CD4-positive, CD25-positive, alpha-beta regulatory T cell (primary cell): ENCODE measurements around the gene RIOK3. TPM values are rescaled to one million over a fixed set of nuclear protein-coding genes. Genes with fewer than 3 reads are reported as not detected.

Experiments used
- ATAC-seq, 2 donors: fragments of 150-1000 bp; cut with Tn5 transposase; one replicate each; pipeline ENCODE4 v1.10.0; 2021; ENCODE audit warnings: low read depth in 2 of 2, moderate number of reproducible peaks in 2 of 2, moderate library complexity in 1 of 2
- DNase-seq, 3 donors: peaks; one replicate each; pipeline versions ENCODE4 v3.0.0 to v3.0.0-alpha.2; 2012 to 2022; ENCODE audit warnings: mixed read lengths in 1 of 3
- H3K27ac ChIP-seq: one replicate; pipeline ENCODE4 v1.7.0; 2013; ENCODE audit warnings: mild to moderate bottlenecking, low read length; ENCODE audit not compliant: insufficient read depth, poor library complexity, severe bottlenecking
- H3K27me3 ChIP-seq: one replicate; pipeline ENCODE4 v1.7.0; 2013; ENCODE audit warnings: low read length; ENCODE audit not compliant: control insufficient read depth, insufficient read depth
- H3K36me3 ChIP-seq: one replicate; pipeline ENCODE4 v1.7.0; 2013; ENCODE audit warnings: mild to moderate bottlenecking, low read length, moderate library complexity; ENCODE audit not compliant: control insufficient read depth, insufficient read depth
- H3K4me1 ChIP-seq: 2 replicates; pipeline ENCODE4 v1.7.0; 2013; ENCODE audit warnings: mild to moderate bottlenecking, low read length; ENCODE audit not compliant: insufficient read depth, control insufficient read depth, poor library complexity, severe bottlenecking
- H3K4me3 ChIP-seq: one replicate; pipeline ENCODE4 v1.7.0; 2013; ENCODE audit warnings: low read depth, mild to moderate bottlenecking, low read length, moderate library complexity
- H3K9me3 ChIP-seq, 2 experiments: 1 replicate in 1 of 2; 2 replicates in 1 of 2; pipeline ENCODE4 v1.7.0; 2013; ENCODE audit warnings: low read length in 2 of 2, mild to moderate bottlenecking in 1 of 2, moderate library complexity in 1 of 2; ENCODE audit not compliant: control insufficient read depth in 2 of 2
- H3K27ac Mint-ChIP-seq, 3 donors: one replicate each; pipeline ENCODE4 v1.8.0; 2020 to 2022; ENCODE audit warnings: mild to moderate bottlenecking in 3 of 3, mixed read lengths in 3 of 3, moderate library complexity in 2 of 3
- H3K27me3 Mint-ChIP-seq: one replicate; pipeline ENCODE4 v1.8.0; 2022; ENCODE audit warnings: mild to moderate bottlenecking, mixed read lengths
- H3K36me3 Mint-ChIP-seq: one replicate; pipeline ENCODE4 v1.8.0; 2020; ENCODE audit warnings: mixed read lengths
- H3K4me1 Mint-ChIP-seq, 4 donors: one replicate each; pipeline ENCODE4 v1.8.0; 2020 to 2022; ENCODE audit warnings: mixed read lengths in 4 of 4, mild to moderate bottlenecking in 1 of 4
- H3K4me3 Mint-ChIP-seq, 4 donors: one replicate each; pipeline ENCODE4 v1.8.0; 2020 to 2022; ENCODE audit warnings: mild to moderate bottlenecking in 4 of 4, mixed read lengths in 4 of 4, moderate library complexity in 3 of 4
- H3K9me3 Mint-ChIP-seq, 7 donors: one replicate each; pipeline ENCODE4 v1.8.0; 2020 to 2022; ENCODE audit warnings: mixed read lengths in 7 of 7, mild to moderate bottlenecking in 3 of 7, moderate library complexity in 2 of 7
- polyA plus RNA-seq, 4 donors: library from polyadenylated mRNA; unstranded; fragments of 300-500 nt; fragmentation: Illumina TruSeq; gene quantifications; one replicate each; pipeline ENCODE4 v1.2.3, GENCODE V29; 2021
- total RNA-seq: library from RNA; stranded (reverse); gene quantifications from one replicate; pipeline ENCODE4 v1.2.3, GENCODE V29; 2022

The RIOK3 gene
- total RNA-seq (136 TPM), polyA plus RNA-seq (10 to 100 TPM; 43.2 to 60.7 (median 48.6) TPM)

- ATAC-seq = peak; percentile 93 to 95
- peak; percentile 82 to 96 (median 88) for DNase-seq
- Mint-ChIP-seq H3K27me3 (peaks cover 15% of the 10 kb centered on the region), H3K9me3 (peaks cover 0 to 2% (median 0%) of the 10 kb centered on the region in 7 donors), H3K4me1 (peaks cover 25 to 54% (median 36%) of the 10 kb centered on the region in 4 donors), H3K36me3 (no peaks in the 10 kb centered on the region), H3K27ac (peak within 1 kb of the TSS; percentile 91 to 97 (median 91)), H3K4me3 (peak within 1 kb of the TSS; percentile 100)
- Histone ChIP-seq H3K4me3 (peak within 1 kb of the TSS; percentile 96), H3K27me3 (no peaks in the 10 kb centered on the region), H3K36me3 (no peaks in the 10 kb centered on the region), H3K27ac (peak within 1 kb of the TSS; percentile 82), H3K4me1 (peaks cover 39% of the 10 kb centered on the region), H3K9me3 (no peaks in the 10 kb centered on the region)
Observed at GRCh38 chr18:23452728-23453679, at the start of gene RIOK3. TSS of gene RIOK3 (plus strand) at chr18:23453287. CDS start at chr18:23453440, 153 bp downstream.

- no peaks in the 10 kb centered on the region for H3K27me3 Mint-ChIP-seq
- H3K36me3 Mint-ChIP-seq = peaks cover 14% of the 10 kb centered on the region
- H3K4me1 ChIP-seq = no peaks in the 10 kb centered on the region
- no peak overlapping the region for H3K27ac ChIP-seq
- H3K4me3 Mint-ChIP-seq = no peak overlapping the region
- no peak overlapping the region for H3K4me3 ChIP-seq
- H3K9me3 ChIP-seq = no peaks in the 10 kb centered on the region
- ATAC-seq (no peak), DNase-seq (no peak)
- no peak overlapping the region for H3K27ac Mint-ChIP-seq
- no peaks in the 10 kb centered on the region for H3K27me3 ChIP-seq
- no peaks in the 10 kb centered on the region for H3K4me1 Mint-ChIP-seq
- H3K9me3 Mint-ChIP-seq = peaks cover 0 to 2% (median 0%) of the 10 kb centered on the region in 7 donors
- H3K36me3 ChIP-seq = no peaks in the 10 kb centered on the region
Observed at GRCh38 chr18:23403310-23403709, 49.8 kb upstream of the RIOK3 start.

- DNase-seq = no peak
- Histone ChIP-seq H3K36me3 (no peaks in the 10 kb centered on the region), H3K4me3 (no peak overlapping the region), H3K27me3 (no peaks in the 10 kb centered on the region), H3K4me1 (no peaks in the 10 kb centered on the region), H3K27ac (no peak overlapping the region), H3K9me3 (no peaks in the 10 kb centered on the region)
- no peaks in the 10 kb centered on the region for H3K4me1 Mint-ChIP-seq
- no peak for ATAC-seq
- no peak overlapping the region for H3K4me3 Mint-ChIP-seq
- H3K27me3 Mint-ChIP-seq = no peaks in the 10 kb centered on the region
- H3K36me3 Mint-ChIP-seq = peaks cover 15% of the 10 kb centered on the region
- no peak overlapping the region for H3K27ac Mint-ChIP-seq
- peaks cover 0 to 2% (median 0%) of the 10 kb centered on the region in 7 donors for H3K9me3 Mint-ChIP-seq
Observed at GRCh38 chr18:23405636-23406035, 47.5 kb upstream of the RIOK3 start.

- H3K27ac ChIP-seq = no peak overlapping the region
- no peaks in the 10 kb centered on the region for H3K9me3 ChIP-seq
- H3K9me3 Mint-ChIP-seq = peaks cover 0 to 2% (median 0%) of the 10 kb centered on the region in 7 donors
- H3K4me3 ChIP-seq = no peak overlapping the region
- DNase-seq (peak in 1 of 3 donors; percentile 4), ATAC-seq (no peak)
- no peaks in the 10 kb centered on the region for H3K36me3 ChIP-seq
- H3K4me1 Mint-ChIP-seq = no peaks in the 10 kb centered on the region
- H3K27me3 ChIP-seq = no peaks in the 10 kb centered on the region
- H3K27ac Mint-ChIP-seq = peak overlapping the region in 1 of 3 donors; percentile 21
- peaks cover 13% of the 10 kb centered on the region for H3K36me3 Mint-ChIP-seq
- H3K4me3 Mint-ChIP-seq = no peak overlapping the region
- H3K27me3 Mint-ChIP-seq = no peaks in the 10 kb centered on the region
- H3K4me1 ChIP-seq = no peaks in the 10 kb centered on the region
Observed at GRCh38 chr18:23406271-23406787, 46.8 kb upstream of the RIOK3 start.

DNA sequence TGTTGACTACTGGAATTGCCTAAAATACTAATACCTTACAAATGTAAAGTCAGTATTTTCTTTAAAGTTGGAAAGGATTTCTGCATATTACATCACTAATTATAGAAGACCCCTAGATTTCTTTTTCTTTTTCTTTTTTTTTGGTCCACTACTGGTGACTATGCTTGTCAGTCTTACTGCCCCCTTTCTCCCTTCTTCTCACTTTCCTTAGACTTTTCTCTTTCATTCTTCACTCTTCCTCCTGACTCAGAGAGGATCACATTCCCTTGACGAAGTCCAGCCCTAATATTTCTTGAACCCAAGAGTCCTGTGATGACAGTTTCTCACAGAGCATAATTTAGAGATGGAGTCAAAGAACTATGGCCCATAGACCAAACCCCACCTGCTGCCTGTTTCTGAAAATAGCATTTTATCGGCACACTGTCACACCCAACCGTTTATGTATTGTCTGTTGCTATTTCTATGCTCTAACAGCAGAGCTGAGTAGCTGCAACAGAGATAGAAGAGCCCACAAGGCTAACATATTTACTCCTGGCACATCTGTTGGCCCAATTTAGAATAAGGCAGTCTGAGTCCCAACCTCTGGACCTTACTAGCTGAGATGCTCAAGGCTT lies 40.6 kb upstream of the RIOK3 start:
- peaks cover 6% of the 10 kb centered on the region for H3K36me3 Mint-ChIP-seq

DNA sequence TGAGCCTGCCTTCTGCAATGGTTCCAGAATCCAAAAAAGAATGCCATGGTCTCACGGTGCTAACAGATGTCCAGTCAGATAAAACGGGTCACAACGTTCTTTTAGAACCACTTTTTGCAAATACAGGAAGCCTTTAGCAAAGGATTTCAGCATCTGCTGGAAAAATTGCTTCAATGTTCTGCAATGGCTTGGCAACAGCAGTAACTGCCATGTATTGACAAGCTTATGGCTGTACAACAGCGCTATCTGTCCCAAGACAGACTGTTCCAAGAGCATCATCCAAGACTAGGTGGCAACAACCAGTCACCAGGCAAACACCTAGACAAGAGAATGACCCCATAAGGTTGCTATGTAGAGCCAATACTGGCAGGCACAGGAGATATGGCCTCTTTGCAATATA lies 37.6 kb upstream of the RIOK3 start:
- DNase-seq (no peak), ATAC-seq (no peak)
- Mint-ChIP-seq H3K4me3 (no peak overlapping the region), H3K27me3 (no peaks in the 10 kb centered on the region), H3K36me3 (no peaks in the 10 kb centered on the region), H3K4me1 (peaks cover 0 to 6% (median 2%) of the 10 kb centered on the region in 4 donors), H3K9me3 (no peaks in the 10 kb centered on the region), H3K27ac (no peak overlapping the region)
- Histone ChIP-seq H3K36me3 (no peaks in the 10 kb centered on the region), H3K9me3 (no peaks in the 10 kb centered on the region), H3K4me3 (no peak overlapping the region), H3K4me1 (no peaks in the 10 kb centered on the region), H3K27me3 (no peaks in the 10 kb centered on the region), H3K27ac (no peak overlapping the region)

More for the DNA sequence above, 40.6 kb upstream of the RIOK3 start:
- H3K4me1 Mint-ChIP-seq = peaks cover 0 to 6% (median 2%) of the 10 kb centered on the region in 4 donors
- no peaks in the 10 kb centered on the region for H3K9me3 ChIP-seq
- H3K27me3 ChIP-seq = no peaks in the 10 kb centered on the region
- no peaks in the 10 kb centered on the region for H3K9me3 Mint-ChIP-seq
- no peaks in the 10 kb centered on the region for H3K27me3 Mint-ChIP-seq
- no peak overlapping the region for H3K4me3 Mint-ChIP-seq
- H3K36me3 ChIP-seq = no peaks in the 10 kb centered on the region
- DNase-seq (no peak), ATAC-seq (no peak)
- H3K27ac ChIP-seq = no peak overlapping the region
- H3K4me1 ChIP-seq = no peaks in the 10 kb centered on the region
- H3K4me3 ChIP-seq = no peak overlapping the region
- H3K27ac Mint-ChIP-seq = no peak overlapping the region

DNA sequence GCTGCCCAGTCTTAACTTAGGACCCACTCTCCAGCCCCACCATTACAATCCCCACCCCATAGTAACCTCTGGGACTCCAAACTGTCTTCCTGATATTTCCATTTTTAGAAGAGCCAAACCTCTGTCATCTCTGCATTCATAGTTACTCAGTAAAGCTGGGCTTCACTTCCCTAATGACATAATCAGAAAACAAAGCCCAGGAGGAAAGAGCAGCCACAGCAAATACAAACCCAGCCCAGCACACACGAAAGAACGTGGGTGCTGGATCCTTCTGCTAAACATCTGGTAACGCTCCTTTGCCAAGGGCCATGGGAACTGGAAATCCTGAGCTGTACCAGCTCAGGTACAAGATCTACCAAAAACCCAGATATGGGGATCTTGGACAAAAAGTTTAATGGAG lies 36.8 kb upstream of the RIOK3 start:
- ATAC-seq (no peak), DNase-seq (no peak)
- Histone ChIP-seq H3K9me3 (no peaks in the 10 kb centered on the region), H3K4me3 (no peak overlapping the region), H3K27me3 (no peaks in the 10 kb centered on the region), H3K36me3 (no peaks in the 10 kb centered on the region), H3K27ac (no peak overlapping the region), H3K4me1 (no peaks in the 10 kb centered on the region)
- no peaks in the 10 kb centered on the region for H3K36me3 Mint-ChIP-seq
- H3K4me1 Mint-ChIP-seq = peaks cover 0 to 6% (median 2%) of the 10 kb centered on the region in 4 donors
- H3K27me3 Mint-ChIP-seq = no peaks in the 10 kb centered on the region
- no peaks in the 10 kb centered on the region for H3K9me3 Mint-ChIP-seq
- no peak overlapping the region for H3K27ac Mint-ChIP-seq
- H3K4me3 Mint-ChIP-seq = no peak overlapping the region
